Activated CD8-positive, alpha-beta T cell treated with anti-CD3 and anti-CD28 coated beads for 36 hours (primary cell): ENCODE data around the gene CA7. TPM values are rescaled to one million over a fixed set of nuclear protein-coding genes. Genes with fewer than 3 reads are reported as not detected.

Source experiments
- ATAC-seq: fragments of 200-7000 bp; cut with Tn5 transposase; one replicate; pipeline ENCODE4 v1.10.0; 2021; ENCODE audit warnings: mild to moderate bottlenecking, moderate library complexity
- CTCF ChIA-PET: fragments of 350-600 bp; sonication (Branson Sonifier 250); formaldehyde crosslinking; loops from one replicate; lab custom pipeline; 2021; ENCODE audit warnings: antibody characterized with exemption; lab: Charles Lee
- POLR2A ChIA-PET: fragments of 350-600 bp; sonication (Branson Sonifier 250); formaldehyde crosslinking; loops from one replicate; lab custom pipeline; 2021; ENCODE audit warnings: antibody characterized with exemption; lab: Charles Lee
- DNase-seq: peaks from one replicate; pipeline ENCODE4 v3.0.0-alpha.2; 2020
- H3K27ac Mint-ChIP-seq: one replicate; pipeline ENCODE4 v1.8.0; 2021; ENCODE audit warnings: mild to moderate bottlenecking, mixed read lengths
- H3K27me3 Mint-ChIP-seq: one replicate; pipeline ENCODE4 v1.8.0; 2021; ENCODE audit warnings: mixed read lengths
- H3K36me3 Mint-ChIP-seq: one replicate; pipeline ENCODE4 v1.8.0; 2021; ENCODE audit warnings: low read depth, mixed read lengths
- H3K4me1 Mint-ChIP-seq: one replicate; pipeline ENCODE4 v1.8.0; 2021; ENCODE audit warnings: low read depth, mixed read lengths
- H3K4me3 Mint-ChIP-seq: one replicate; pipeline ENCODE4 v1.8.0; 2021; ENCODE audit warnings: mild to moderate bottlenecking, moderate library complexity, mixed read lengths
- H3K9me3 Mint-ChIP-seq: one replicate; pipeline ENCODE4 v1.8.0; 2021; ENCODE audit warnings: mixed read lengths
- CTCF ChIP-seq: fragments of 200-600 bp; IDR thresholded peaks from one replicate; pipeline ENCODE4 v1.8.0; 2022; ENCODE audit warnings: antibody characterized with exemption, mild to moderate bottlenecking
- intact Hi-C: fragments of 100-400 bp; cut with micrococcal nuclease; formaldehyde crosslinking; loops from one replicate; pipeline ENCODE4 v1.10.0; 2022
- total RNA-seq, 2 experiments: library from RNA; stranded (reverse); gene quantifications; one replicate each; pipeline ENCODE4 v1.2.3, GENCODE V29; 2021

CA7 gene
- total RNA-seq, 2 experiments from 2014 or later, result 0.27 TPM; not detected in 1

- Mint-ChIP-seq H3K4me3 (peak within 1 kb of the TSS; percentile 95), H3K4me1 (peaks cover 55% of the 10 kb centered on the region), H3K36me3 (peaks cover 32% of the 10 kb centered on the region), H3K27ac (peak within 1 kb of the TSS; percentile 97), H3K27me3 (no peaks in the 10 kb centered on the region), H3K9me3 (peaks cover 11% of the 10 kb centered on the region)
- DNase-seq, result peak; percentile 96
- ChIA-PET POLR2A (interaction anchor here (0.6 to 3.3 kb wide), 14 partner anchors 9 to 197 kb away, joined by 3 to 28 read pairs (median 3); partner anchors contain the start of gene NAE1), CTCF (interaction anchor here (0.7 to 5.5 kb wide), 12 partner anchors 8 to 275 kb away, joined by 3 to 40 read pairs (median 4); partner anchors contain the start of genes DYNC1LI2 and NAE1)
- peak; percentile 90 for ATAC-seq
- TF ChIP-seq CTCF, result no peak
- intact Hi-C loops, result no loop called here
Observed at GRCh38 chr16:66880288-66881013, 36.2 kb downstream of the CA7 start, which contains the start of gene PDP2. Gene PDP2, plus strand, starts transcription at chr16:66880515. Its CDS starts 3,770 bp downstream, at chr16:66884285.

- DNase-seq (peak; percentile 39), ATAC-seq (no peak)
- ChIA-PET CTCF (interaction anchor here (0.7 to 5.5 kb wide), 14 partner anchors 8 to 329 kb away, joined by 3 to 40 read pairs (median 4); partner anchors contain the start of genes CKLF, DYNC1LI2 and NAE1), POLR2A (interaction anchor here (0.8 to 3.3 kb wide), 12 partner anchors 8 to 102 kb away, joined by 3 to 28 read pairs (median 4); no protein-coding TSS in a partner anchor)
- Mint-ChIP-seq H3K27me3 (no peaks in the 10 kb centered on the region), H3K9me3 (peaks cover 10% of the 10 kb centered on the region), H3K36me3 (peaks cover 37% of the 10 kb centered on the region), H3K4me1 (peaks cover 57% of the 10 kb centered on the region), H3K27ac (peak overlapping the region; percentile 97), H3K4me3 (peak overlapping the region; percentile 95)
- intact Hi-C loops, result no loop called here
- TF ChIP-seq CTCF, result no peak
Observed at GRCh38 chr16:66881014-66881417, 36.8 kb downstream of the CA7 start.

GRCh38 chr16:66881560-66881959, 37.3 kb downstream of the CA7 start:
- POLR2A ChIA-PET, result interaction anchor here (1.0 to 3.3 kb wide), 7 partner anchors 9 to 51 kb away, joined by 3 to 28 read pairs (median 5); no protein-coding TSS in a partner anchor
- TF ChIP-seq CTCF, result no peak
- H3K27me3 Mint-ChIP-seq, result no peaks in the 10 kb centered on the region
- peak overlapping the region; percentile 34 for H3K27ac Mint-ChIP-seq
- ATAC-seq (no peak), DNase-seq (no peak)
- H3K9me3 Mint-ChIP-seq, result peaks cover 5% of the 10 kb centered on the region
- intact Hi-C loops, result no loop called here
- peak overlapping the region; percentile 95 for H3K4me3 Mint-ChIP-seq
- H3K4me1 Mint-ChIP-seq, result peaks cover 56% of the 10 kb centered on the region
- peaks cover 34% of the 10 kb centered on the region for H3K36me3 Mint-ChIP-seq
- CTCF ChIA-PET, result interaction anchor here (0.7 to 5.5 kb wide), 13 partner anchors 9 to 329 kb away, joined by 3 to 40 read pairs (median 4); partner anchors contain the start of genes CKLF, DYNC1LI2 and NAE1

GRCh38 chr16:66881964-66882508, 37.8 kb downstream of the CA7 start:
- TF ChIP-seq CTCF, result no peak
- Mint-ChIP-seq H3K27me3 (no peaks in the 10 kb centered on the region), H3K9me3 (peaks cover 4% of the 10 kb centered on the region), H3K4me1 (peaks cover 57% of the 10 kb centered on the region), H3K27ac (no peak overlapping the region), H3K4me3 (peak overlapping the region; percentile 95), H3K36me3 (peaks cover 36% of the 10 kb centered on the region)
- intact Hi-C loops, result no loop called here
- ChIA-PET POLR2A (interaction anchor here (1.1 to 3.3 kb wide), 5 partner anchors 9 to 51 kb away, joined by 3 to 28 read pairs (median 8); no protein-coding TSS in a partner anchor), CTCF (interaction anchor here (1.0 to 5.5 kb wide), 8 partner anchors 9 to 274 kb away, joined by 3 to 40 read pairs (median 4); partner anchors contain the start of gene NAE1)
- ATAC-seq, result no peak
- no peak for DNase-seq
